ENCODE data around the gene DGKG. TPM values are rescaled to one million over a fixed set of nuclear protein-coding genes. Genes with fewer than 3 reads are reported as not detected.

DGKG gene
- total RNA-seq, 4 donors from 2014 or later: 0.79 to 4.0 (median 1.6) TPM

DNA sequence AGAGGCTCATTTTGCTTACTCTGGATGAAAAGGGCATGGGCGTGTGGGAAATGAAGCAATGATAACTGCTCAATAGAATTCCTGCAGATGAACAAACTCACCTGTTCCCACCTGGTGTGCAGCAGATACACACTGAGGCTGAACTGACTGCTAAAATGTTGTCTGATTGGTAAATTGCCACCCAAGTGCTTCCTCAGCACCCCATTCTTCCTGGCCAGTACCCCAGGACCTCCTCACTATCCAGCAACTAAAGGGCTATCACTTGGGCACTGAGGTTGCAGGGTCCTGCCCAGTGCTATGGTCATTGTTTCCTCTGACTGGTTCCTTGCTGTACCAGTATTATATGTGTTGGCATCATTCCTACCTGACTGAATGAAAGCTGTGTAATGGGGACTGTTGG, 38.0 kb upstream of the DGKG start:
- no peak overlapping the region for H3K4me3 ChIP-seq
- no peak overlapping the region for H3K27ac ChIP-seq
- TF ChIP-seq EP300 (IDR thresholded peaks at IDR 0.05): no peak
- TF ChIP-seq, protein P1, sequence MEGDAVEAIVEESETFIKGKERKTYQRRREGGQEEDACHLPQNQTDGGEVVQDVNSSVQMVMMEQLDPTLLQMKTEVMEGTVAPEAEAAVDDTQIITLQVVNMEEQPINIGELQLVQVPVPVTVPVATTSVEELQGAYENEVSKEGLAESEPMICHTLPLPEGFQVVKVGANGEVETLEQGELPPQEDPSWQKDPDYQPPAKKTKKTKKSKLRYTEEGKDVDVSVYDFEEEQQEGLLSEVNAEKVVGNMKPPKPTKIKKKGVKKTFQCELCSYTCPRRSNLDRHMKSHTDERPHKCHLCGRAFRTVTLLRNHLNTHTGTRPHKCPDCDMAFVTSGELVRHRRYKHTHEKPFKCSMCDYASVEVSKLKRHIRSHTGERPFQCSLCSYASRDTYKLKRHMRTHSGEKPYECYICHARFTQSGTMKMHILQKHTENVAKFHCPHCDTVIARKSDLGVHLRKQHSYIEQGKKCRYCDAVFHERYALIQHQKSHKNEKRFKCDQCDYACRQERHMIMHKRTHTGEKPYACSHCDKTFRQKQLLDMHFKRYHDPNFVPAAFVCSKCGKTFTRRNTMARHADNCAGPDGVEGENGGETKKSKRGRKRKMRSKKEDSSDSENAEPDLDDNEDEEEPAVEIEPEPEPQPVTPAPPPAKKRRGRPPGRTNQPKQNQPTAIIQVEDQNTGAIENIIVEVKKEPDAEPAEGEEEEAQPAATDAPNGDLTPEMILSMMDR (IDR thresholded peaks at IDR 0.05): no peak
- TF ChIP-seq POLR2A (IDR thresholded peaks at IDR 0.05): no peak
- TF ChIP-seq POLR2AphosphoS5 (IDR thresholded peaks at IDR 0.05): no peak
- WGBS: 73% methylated on average over 1 of the region's 1 CpG
- no peak for DNase-seq (ENCODE audit: low spot score in 2 of 2)
- no peaks in the 10 kb centered on the region for H3K9me3 ChIP-seq
- H3K27me3 ChIP-seq: peaks cover 9% of the 10 kb centered on the region
- H3K36me3 ChIP-seq: no peaks in the 10 kb centered on the region
- H3K4me1 ChIP-seq: no peaks in the 10 kb centered on the region

- Histone ChIP-seq H3K9me3 (no peaks in the 10 kb centered on the region), H3K27ac (no peak overlapping the region), H3K27me3 (peaks cover 7% of the 10 kb centered on the region), H3K4me1 (no peaks in the 10 kb centered on the region), H3K4me3 (no peak overlapping the region), H3K36me3 (no peaks in the 10 kb centered on the region)
- TF ChIP-seq POLR2A (IDR thresholded peaks at IDR 0.05): no peak
- no peak for DNase-seq (ENCODE audit: low spot score in 2 of 2)
- WGBS: 93% methylated on average over 4 of the region's 4 CpGs
Measured at GRCh38 chr3:186394566-186395217, 32.7 kb upstream of the DGKG start.

DNA sequence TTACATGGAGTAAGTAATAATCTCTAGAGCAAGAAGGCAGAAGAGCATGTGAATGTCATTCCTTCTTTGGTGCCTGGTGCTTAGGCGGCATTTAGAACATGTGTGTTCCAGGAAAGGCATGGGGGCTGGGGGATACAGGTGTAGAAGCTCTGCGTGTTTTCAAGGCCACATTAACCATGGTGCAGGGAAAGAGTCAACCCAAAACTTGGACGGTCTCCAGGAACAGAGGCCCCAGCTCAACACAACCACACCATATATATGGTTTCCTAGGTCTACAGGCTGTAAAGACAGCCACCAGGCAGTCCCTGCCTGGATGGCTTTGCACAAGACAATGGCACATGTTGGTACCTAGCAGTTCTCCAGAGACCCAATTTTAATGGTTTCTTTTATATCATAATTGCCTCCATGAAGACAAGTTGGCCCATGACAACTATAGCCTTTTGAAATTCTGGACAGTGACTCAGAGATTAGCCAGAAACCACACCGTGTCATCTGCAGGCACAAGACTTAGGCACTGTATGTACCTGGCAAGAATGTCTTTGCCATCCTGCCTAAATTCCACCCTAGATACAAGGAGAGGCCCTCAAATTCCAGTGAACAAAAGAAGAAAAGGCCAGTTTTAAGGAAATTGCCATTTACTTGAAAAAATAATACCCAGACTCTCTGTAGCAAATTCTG, 25.0 kb upstream of the DGKG start:
- Histone ChIP-seq H3K4me1 (no peaks in the 10 kb centered on the region), H3K36me3 (no peaks in the 10 kb centered on the region), H3K4me3 (no peak overlapping the region), H3K27ac (no peak overlapping the region), H3K9me3 (no peaks in the 10 kb centered on the region), H3K27me3 (no peaks in the 10 kb centered on the region)
- WGBS: 86% methylated on average over 4 of the region's 4 CpGs
- no peak for DNase-seq (ENCODE audit: low spot score in 2 of 2)
- TF ChIP-seq, protein P1 (IDR thresholded peaks at IDR 0.05): no peak
- TF ChIP-seq EP300 (IDR thresholded peaks at IDR 0.05) (no peak), POLR2A (IDR thresholded peaks at IDR 0.05) (no peak), POLR2AphosphoS5 (IDR thresholded peaks at IDR 0.05) (no peak)

- Histone ChIP-seq H3K36me3 (no peaks in the 10 kb centered on the region), H3K4me3 (no peak overlapping the region), H3K9me3 (no peaks in the 10 kb centered on the region), H3K27ac (no peak overlapping the region), H3K4me1 (no peaks in the 10 kb centered on the region), H3K27me3 (no peaks in the 10 kb centered on the region)
- TF ChIP-seq, protein P1 (IDR thresholded peaks at IDR 0.05): no peak
- TF ChIP-seq POLR2A (IDR thresholded peaks at IDR 0.05) (no peak), EP300 (IDR thresholded peaks at IDR 0.05) (no peak), POLR2AphosphoS5 (IDR thresholded peaks at IDR 0.05) (no peak)
- no peak for DNase-seq (ENCODE audit: low spot score in 2 of 2)
- 87% methylated on average over 5 of the region's 5 CpGs for WGBS
Measured at GRCh38 chr3:186385856-186386602, 24.0 kb upstream of the DGKG start.

DNA sequence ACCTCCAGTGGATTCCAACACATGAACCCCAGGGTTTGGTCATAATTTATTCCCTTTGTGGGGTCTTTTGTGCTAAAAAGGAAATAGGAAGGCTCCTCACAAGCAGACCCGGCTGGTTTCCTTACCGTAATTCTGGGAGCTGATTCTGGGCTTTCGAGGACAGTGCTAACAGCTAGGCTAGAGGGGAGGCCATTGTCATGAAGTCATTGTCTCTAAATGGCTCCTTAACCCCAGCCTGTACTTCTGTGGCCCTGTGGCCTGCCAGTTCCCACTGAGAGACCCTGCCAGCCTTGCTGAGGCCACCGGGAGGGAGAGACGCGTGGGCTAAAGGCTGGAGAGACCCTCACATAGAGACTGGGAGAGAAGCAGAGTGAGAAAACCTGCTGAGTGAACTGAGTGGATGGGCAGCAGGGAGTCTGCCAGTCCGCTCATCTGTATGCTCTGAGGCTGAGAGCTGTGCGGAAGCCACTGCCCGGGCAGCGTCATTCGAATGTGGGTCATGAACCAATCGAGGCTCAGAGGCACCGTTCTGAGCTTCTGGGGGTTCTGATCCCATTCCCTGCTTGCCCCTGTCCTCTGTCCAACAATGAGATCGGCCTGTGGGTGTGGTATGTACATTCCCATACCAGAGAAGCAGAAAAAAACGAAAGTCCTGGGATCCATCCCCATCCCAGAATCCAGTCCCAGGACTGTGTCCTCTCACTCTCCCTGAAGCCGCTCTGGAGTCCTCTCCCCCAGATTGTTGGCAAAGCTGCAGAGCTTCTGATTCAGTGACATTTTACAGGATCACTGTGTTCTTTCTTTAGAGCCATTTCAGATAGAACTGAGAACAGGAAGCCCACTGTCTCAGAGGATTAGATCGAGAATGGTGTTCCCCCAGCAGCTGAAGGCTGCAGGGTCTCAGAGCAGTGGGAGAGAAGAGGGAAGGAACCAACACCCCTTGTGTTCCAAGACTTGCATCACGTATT, 21.3 kb upstream of the DGKG start:
- no peak overlapping the region for H3K4me3 ChIP-seq
- 71% methylated on average over 18 of the region's 18 CpGs for WGBS

More for the DNA sequence above, 21.3 kb upstream of the DGKG start:
- H3K27ac ChIP-seq: peak overlapping the region; percentile 35
- TF ChIP-seq POLR2AphosphoS5 (IDR thresholded peaks at IDR 0.05) (no peak), POLR2A (IDR thresholded peaks at IDR 0.05) (no peak), EP300 (IDR thresholded peaks at IDR 0.05) (no peak)
- TF ChIP-seq, protein P1 (IDR thresholded peaks at IDR 0.05): no peak
- H3K27me3 ChIP-seq: no peaks in the 10 kb centered on the region
- no peak for DNase-seq (ENCODE audit: low spot score in 2 of 2)
- no peaks in the 10 kb centered on the region for H3K36me3 ChIP-seq
- no peaks in the 10 kb centered on the region for H3K4me1 ChIP-seq
- no peaks in the 10 kb centered on the region for H3K9me3 ChIP-seq

All from suprapubic skin (tissue), 4 donors.